Right cardiac atrium (tissue), 5 donors: ENCODE measurements around the gene XIRP2. TPM values are rescaled to one million over a fixed set of nuclear protein-coding genes. Genes with fewer than 3 reads are reported as not detected.

Source experiments
- ATAC-seq, 2 donors: fragments of 200-7000 bp; cut with Tn5 transposase; one replicate each; pipeline versions ENCODE4 v1.8.0 to v1.9.1; 2020; ENCODE audit warnings: moderate library complexity in 2 of 2, mild to moderate bottlenecking in 1 of 2
- DNase-seq, 3 donors: peaks; one replicate each; pipeline ENCODE4 v3.0.0-alpha.2; 2020
- H3K27ac ChIP-seq: one replicate; pipeline ENCODE4 v1.5.1; 2013; ENCODE audit warnings: mild to moderate bottlenecking, low read length, control low read depth, moderate library complexity
- H3K27me3 ChIP-seq: one replicate; pipeline ENCODE4 v1.6.1; 2013; ENCODE audit not compliant: control insufficient read depth, insufficient read depth
- H3K4me1 ChIP-seq: one replicate; pipeline ENCODE4 v1.6.1; 2013; ENCODE audit warnings: low read length; ENCODE audit not compliant: control insufficient read depth, insufficient read depth
- H3K4me3 ChIP-seq: one replicate; pipeline ENCODE4 v1.5.1; 2013; ENCODE audit warnings: low read length, control low read depth
- H3K9me3 ChIP-seq: one replicate; pipeline ENCODE4 v1.6.1; 2013; ENCODE audit warnings: low read length; ENCODE audit not compliant: control insufficient read depth
- WGBS: extraction: QIAGEN DNeasy Blood & Tissue Kit; methylation state at CpG from one replicate; pipeline ENCODE4 v1.1.7; 2013; 5-methylcytosine and 5-hydroxymethylcytosine counted together
- intact Hi-C, 4 donors: fragments of 100-400 bp; cut with DNase I; formaldehyde crosslinking; loops; one replicate each; pipeline versions ENCODE4 v1.11.0 to v1.14.0; 2022 to 2023
- polyA plus RNA-seq: library from polyadenylated mRNA; stranded (reverse); fragments of 200-250 nt; gene quantifications from one replicate; pipeline ENCODE4 v1.2.3, GENCODE V29; 2013
- total RNA-seq, 4 donors: library from RNA; stranded (reverse); fragmentation: NEBNext Ultra II Directional; extraction: Animal tissue kit (Norgen Biotek cat#: 25700); gene quantifications; one replicate each; pipeline ENCODE4 v1.2.1, GENCODE V29; 2021
- donor health status: healthy with polysubstance abuse.
- donor health status: DM: no; HTN: yes; CAD: no.
- donor health status: DM: no; HTN: no; CAD: no.
- donor health status: DM: no; HTN: yes; CAD: no; lungs with severe emphysema.
- donor health status: DM: yes; HTN: yes; CAD: no.

The XIRP2 gene
- total and polyA plus RNA-seq, 5 donors, result 26.5 to 104 (median 51.8) TPM

- no peak overlapping the region for H3K27ac ChIP-seq
- DNase-seq, result no peak
- no peaks in the 10 kb centered on the region for H3K4me1 ChIP-seq
- no peak for ATAC-seq
- no peaks in the 10 kb centered on the region for H3K9me3 ChIP-seq
- no peaks in the 10 kb centered on the region for H3K27me3 ChIP-seq
- H3K4me3 ChIP-seq, result no peak overlapping the region
- 85% methylated on average over 4 of the region's 4 CpGs for WGBS
- intact Hi-C loops, result no loop called here
Measured at GRCh38 chr2:167181688-167182087, 293.4 kb downstream of the XIRP2 start.

DNA sequence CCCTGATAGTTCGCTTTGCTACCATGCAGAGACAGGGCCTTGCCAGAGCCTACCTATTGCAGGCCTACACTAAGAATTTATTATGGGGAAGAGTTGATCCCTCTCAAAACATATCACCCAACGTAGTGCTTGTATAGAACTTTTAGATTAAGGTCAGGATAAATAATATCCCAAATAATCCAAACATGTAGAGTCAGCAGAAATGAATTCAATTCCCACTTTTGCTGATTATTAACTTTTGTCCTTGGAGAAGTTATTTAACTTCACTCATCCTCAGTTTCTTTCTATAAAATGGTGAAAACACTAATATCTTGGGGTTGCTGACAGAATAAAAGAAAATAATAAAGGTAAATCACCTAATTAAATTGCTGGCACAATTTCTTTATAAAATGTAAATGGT is 294.1 kb downstream of the XIRP2 start:
- ATAC-seq (no peak), DNase-seq (no peak)
- no peak overlapping the region for H3K27ac ChIP-seq
- WGBS, result 86% methylated on average over 2 of the region's 2 CpGs
- no peaks in the 10 kb centered on the region for H3K9me3 ChIP-seq
- H3K4me3 ChIP-seq, result no peak overlapping the region
- H3K4me1 ChIP-seq, result no peaks in the 10 kb centered on the region
- H3K27me3 ChIP-seq, result no peaks in the 10 kb centered on the region
- intact Hi-C loops, result no loop called here

- intact Hi-C loops, result no loop called here
- no peaks in the 10 kb centered on the region for H3K4me1 ChIP-seq
- H3K27me3 ChIP-seq, result no peaks in the 10 kb centered on the region
- no peaks in the 10 kb centered on the region for H3K9me3 ChIP-seq
- H3K4me3 ChIP-seq, result no peak overlapping the region
- DNase-seq, result no peak
- 50% methylated on average over 3 of the region's 3 CpGs for whole genome bisulfite sequencing
- no peak overlapping the region for H3K27ac ChIP-seq
- no peak for ATAC-seq
Measured at GRCh38 chr2:167183931-167184330, 295.7 kb downstream of the XIRP2 start.

- H3K27me3 ChIP-seq, result no peaks in the 10 kb centered on the region
- H3K4me1 ChIP-seq, result no peaks in the 10 kb centered on the region
- intact Hi-C loops, result no loop called here
- no peak for ATAC-seq
- WGBS, result 66% methylated on average over 2 of the region's 2 CpGs
- no peaks in the 10 kb centered on the region for H3K9me3 ChIP-seq
- H3K4me3 ChIP-seq, result no peak overlapping the region
- H3K27ac ChIP-seq, result no peak overlapping the region
- DNase-seq, result no peak
Measured at GRCh38 chr2:167186465-167186864, 298.2 kb downstream of the XIRP2 start.

DNA sequence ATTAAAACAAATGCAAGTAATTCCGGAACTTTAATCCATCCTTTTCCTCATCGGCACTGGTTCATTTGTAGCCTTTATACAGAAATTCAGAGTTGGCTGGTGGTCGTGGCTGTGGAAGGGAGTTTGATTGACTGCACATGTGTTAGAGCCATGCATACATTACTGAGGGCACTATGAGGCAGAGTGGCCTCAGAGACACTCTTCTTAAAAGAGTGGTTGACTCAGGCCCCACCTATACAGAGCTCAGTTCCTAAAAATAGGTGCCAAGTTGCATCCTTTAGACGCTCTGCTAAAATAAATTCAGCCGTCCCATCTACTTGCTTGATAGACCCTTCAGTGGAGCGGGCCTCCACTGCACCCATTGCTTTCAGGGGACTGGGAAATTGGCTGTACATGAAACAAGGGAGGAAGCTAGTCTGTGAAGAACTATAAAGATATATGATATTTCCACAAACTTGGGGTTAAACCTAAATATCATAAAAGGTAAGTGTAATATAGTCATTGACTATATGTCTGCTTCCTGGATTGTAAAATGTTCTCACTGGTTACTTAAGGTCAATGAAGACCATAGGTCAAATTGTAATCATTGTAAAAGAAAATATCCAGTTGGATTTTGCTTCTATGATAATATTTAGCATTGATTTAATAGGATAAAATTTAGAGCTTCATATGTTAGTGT is 298.9 kb downstream of the XIRP2 start:
- Histone ChIP-seq H3K4me3 (peak overlapping the region; percentile 45), H3K4me1 (no peaks in the 10 kb centered on the region), H3K27ac (peak overlapping the region; percentile 81), H3K27me3 (no peaks in the 10 kb centered on the region), H3K9me3 (no peaks in the 10 kb centered on the region)
- intact Hi-C loops, result no loop called here
- ATAC-seq (peak; percentile 47 to 51), DNase-seq (no peak)
- 71% methylated on average over 6 of the region's 6 CpGs for WGBS

DNA sequence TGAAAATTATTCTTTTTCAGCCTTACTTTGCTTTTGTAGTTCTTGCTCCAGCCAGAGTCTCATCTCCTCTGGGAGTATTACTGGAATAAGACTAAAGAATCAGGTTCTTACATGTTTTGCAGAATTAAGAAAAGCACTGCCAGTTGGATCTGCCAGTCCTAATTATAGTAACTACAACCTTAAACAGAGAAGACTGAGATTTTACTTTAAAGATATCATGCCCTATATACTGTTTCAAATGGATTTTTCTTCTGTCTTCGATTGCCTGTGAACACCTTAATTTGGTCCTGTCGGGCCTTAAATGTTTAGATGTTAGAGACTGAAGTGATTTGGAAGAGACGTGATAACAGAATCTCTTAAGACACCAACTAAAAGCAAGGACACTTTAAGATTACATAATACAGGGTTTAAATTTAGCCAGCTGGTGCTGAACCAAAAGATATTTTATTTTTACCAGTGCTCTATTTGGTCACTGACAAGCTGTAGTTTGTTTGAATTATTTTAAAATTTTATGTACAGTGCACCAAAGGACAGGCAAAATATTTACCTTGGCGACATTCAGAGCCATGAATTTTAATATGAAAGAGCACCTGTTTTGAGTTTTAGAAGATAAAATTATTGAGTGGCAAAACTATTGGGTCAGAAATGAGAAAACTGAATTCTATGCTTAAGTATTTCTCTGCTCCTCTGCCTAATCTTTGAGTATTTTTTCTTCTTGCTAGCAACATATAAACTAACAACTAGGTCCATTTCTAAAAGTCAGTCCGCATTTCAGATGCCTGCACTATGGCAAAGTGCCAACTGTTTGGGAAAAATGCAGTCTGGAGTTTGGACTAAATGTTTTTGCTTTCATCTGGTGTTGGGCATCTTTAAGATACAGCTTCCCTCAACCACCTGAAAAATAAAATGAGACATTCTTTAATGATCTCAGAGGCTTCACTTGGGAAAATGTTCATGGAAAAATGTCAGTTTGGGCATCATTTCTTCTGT is 300.0 kb downstream of the XIRP2 start:
- no peaks in the 10 kb centered on the region for H3K9me3 ChIP-seq
- 31% methylated on average over 5 of the region's 5 CpGs for WGBS
- ATAC-seq, result peak in 1 of 2 donors; percentile 38
- peak overlapping the region; percentile 69 for H3K4me3 ChIP-seq
- H3K4me1 ChIP-seq, result peaks cover 3% of the 10 kb centered on the region
- no peaks in the 10 kb centered on the region for H3K27me3 ChIP-seq
- no peak for DNase-seq
- intact Hi-C loops, result no loop called here
- H3K27ac ChIP-seq, result peak overlapping the region; percentile 21

DNA sequence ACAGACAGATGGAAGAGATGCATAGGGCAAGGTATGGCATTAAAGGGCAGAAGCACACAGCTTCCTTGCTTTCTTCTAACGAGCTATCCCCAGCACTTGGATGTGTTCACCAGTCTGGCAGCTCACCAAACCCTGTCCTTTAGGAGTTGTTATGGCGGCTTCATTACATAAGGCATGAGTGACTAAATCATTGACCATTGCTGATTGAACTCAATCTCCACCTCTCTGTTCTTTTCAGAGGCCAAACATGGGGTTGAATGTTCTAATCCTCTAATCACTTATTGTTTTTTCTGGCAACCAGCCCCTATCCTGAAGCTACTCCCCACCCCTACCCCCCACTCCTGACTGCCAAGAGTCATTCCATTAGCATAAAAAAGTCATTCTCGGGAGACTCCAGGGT is 301.8 kb downstream of the XIRP2 start:
- ATAC-seq, result peak; percentile 74 to 81
- H3K4me3 ChIP-seq, result peak overlapping the region; percentile 69
- WGBS, result 35% methylated on average over 3 of the region's 3 CpGs
- no peaks in the 10 kb centered on the region for H3K27me3 ChIP-seq
- peaks cover 4% of the 10 kb centered on the region for H3K4me1 ChIP-seq
- H3K27ac ChIP-seq, result peak overlapping the region; percentile 89
- DNase-seq, result peak; percentile 52 to 69 (median 53)
- intact Hi-C loops, result no loop called here
- H3K9me3 ChIP-seq, result no peaks in the 10 kb centered on the region

DNA sequence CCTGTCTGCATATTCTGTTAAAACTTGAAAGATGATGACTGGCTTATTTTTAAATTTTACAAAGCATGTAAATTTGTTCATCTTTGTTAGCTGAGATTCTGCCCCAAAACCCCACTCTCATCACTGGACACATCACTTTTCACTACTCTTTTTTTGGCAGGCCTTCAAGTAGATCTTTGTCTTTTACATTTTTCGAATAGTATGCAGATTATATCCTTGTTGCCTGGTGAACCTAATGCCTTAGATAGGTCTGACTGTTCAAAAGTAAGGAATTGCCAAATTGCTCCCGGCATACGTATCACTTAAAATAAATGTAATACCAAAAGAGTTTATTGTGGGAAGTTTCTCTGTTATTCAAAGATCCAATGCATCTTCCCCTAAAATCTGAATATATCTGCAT is 303.3 kb downstream of the XIRP2 start:
- ATAC-seq, result no peak
- peaks cover 6% of the 10 kb centered on the region for H3K4me1 ChIP-seq
- no peaks in the 10 kb centered on the region for H3K9me3 ChIP-seq
- intact Hi-C loops, result no loop called here
- no peaks in the 10 kb centered on the region for H3K27me3 ChIP-seq
- 70% methylated on average over 3 of the region's 3 CpGs for WGBS
- H3K27ac ChIP-seq, result no peak overlapping the region
- DNase-seq, result no peak
- no peak overlapping the region for H3K4me3 ChIP-seq

- H3K27me3 ChIP-seq, result no peaks in the 10 kb centered on the region
- peaks cover 7% of the 10 kb centered on the region for H3K4me1 ChIP-seq
- 51% methylated on average over 4 of the region's 4 CpGs for WGBS
- DNase-seq (no peak), ATAC-seq (peak in 1 of 2 donors; percentile 23)
- no peaks in the 10 kb centered on the region for H3K9me3 ChIP-seq
- peak overlapping the region; percentile 22 for H3K4me3 ChIP-seq
- intact Hi-C loops, result no loop called here
- H3K27ac ChIP-seq, result peak overlapping the region; percentile 25
Measured at GRCh38 chr2:167192833-167193232, 304.6 kb downstream of the XIRP2 start.

GRCh38 chr2:167196461-167197252 is 308.4 kb downstream of the XIRP2 start:
- DNase-seq (peak; percentile 42 to 65 (median 43)), ATAC-seq (peak; percentile 83 to 84)
- WGBS, result 15% methylated on average over 6 of the region's 6 CpGs
- Histone ChIP-seq H3K27me3 (no peaks in the 10 kb centered on the region), H3K4me3 (peak overlapping the region; percentile 6), H3K27ac (peak overlapping the region; percentile 82), H3K4me1 (peaks cover 7% of the 10 kb centered on the region), H3K9me3 (no peaks in the 10 kb centered on the region)
- intact Hi-C loops, result no loop called here
